ENCODE data around the gene EIF2S1. TPM values are rescaled to one million over a fixed set of nuclear protein-coding genes. Genes with fewer than 3 reads are reported as not detected.
A peak's percentile ranks its signal among the peaks of the same experiment; 100 is the strongest.

The EIF2S1 gene
- total RNA-seq, 4 donors from 2014 or later: 73.2 to 178 (median 114) TPM

DNA sequence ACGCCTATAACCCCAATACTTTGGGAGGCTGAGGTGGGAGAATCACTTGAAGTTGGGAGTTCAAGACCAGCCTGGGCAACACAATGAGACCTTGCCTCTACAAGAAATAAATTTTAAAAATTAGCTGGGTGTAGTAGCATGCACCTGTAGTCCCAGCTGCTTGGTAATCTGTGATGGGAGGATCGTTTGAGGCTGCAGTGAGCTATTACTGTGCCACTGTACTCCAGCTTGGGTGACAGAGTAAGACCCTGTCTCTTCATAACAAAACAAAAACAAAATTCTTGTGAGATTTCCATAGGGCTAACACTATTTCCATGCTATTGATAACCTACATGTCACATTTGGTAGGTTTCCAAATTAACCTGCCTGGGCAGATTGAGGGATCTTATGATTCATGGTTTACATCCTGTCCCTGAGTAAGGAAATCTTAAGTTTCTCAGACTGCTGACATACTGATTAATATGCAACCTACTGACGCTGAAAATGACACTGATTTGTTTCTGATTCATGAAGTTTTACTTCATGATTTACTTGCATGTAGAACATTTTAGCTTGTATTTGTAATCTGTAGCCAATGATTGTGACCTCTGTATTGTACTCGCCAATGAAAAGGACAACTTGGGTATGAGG, 16.4 kb upstream of the EIF2S1 start:
- TF ChIP-seq POLR2A (IDR thresholded peaks at IDR 0.05; ENCODE audit: low read depth): no peak
- TF ChIP-seq EP300 (IDR thresholded peaks at IDR 0.05): no peak
- TF ChIP-seq, protein P1, sequence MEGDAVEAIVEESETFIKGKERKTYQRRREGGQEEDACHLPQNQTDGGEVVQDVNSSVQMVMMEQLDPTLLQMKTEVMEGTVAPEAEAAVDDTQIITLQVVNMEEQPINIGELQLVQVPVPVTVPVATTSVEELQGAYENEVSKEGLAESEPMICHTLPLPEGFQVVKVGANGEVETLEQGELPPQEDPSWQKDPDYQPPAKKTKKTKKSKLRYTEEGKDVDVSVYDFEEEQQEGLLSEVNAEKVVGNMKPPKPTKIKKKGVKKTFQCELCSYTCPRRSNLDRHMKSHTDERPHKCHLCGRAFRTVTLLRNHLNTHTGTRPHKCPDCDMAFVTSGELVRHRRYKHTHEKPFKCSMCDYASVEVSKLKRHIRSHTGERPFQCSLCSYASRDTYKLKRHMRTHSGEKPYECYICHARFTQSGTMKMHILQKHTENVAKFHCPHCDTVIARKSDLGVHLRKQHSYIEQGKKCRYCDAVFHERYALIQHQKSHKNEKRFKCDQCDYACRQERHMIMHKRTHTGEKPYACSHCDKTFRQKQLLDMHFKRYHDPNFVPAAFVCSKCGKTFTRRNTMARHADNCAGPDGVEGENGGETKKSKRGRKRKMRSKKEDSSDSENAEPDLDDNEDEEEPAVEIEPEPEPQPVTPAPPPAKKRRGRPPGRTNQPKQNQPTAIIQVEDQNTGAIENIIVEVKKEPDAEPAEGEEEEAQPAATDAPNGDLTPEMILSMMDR (IDR thresholded peaks at IDR 0.05): no peak
- no peak for TF ChIP-seq POLR2AphosphoS5 (IDR thresholded peaks at IDR 0.05)
- Histone ChIP-seq H3K36me3 (peaks cover 56 to 97% (median 87%) of the 10 kb centered on the region in 4 donors), H3K4me3 (no peak overlapping the region), H3K27me3 (no peaks in the 10 kb centered on the region), H3K27ac (replicated peaks in 1 of 4) (no peak overlapping the region), H3K4me1 (no peaks in the 10 kb centered on the region), H3K9me3 (no peaks in the 10 kb centered on the region)
- 90% methylated on average over 4 of the region's 4 CpGs for WGBS
- intact Hi-C loops (cut with DNase I): no loop called here
- no peak for DNase-seq (ENCODE audit: extremely low spot score)

DNA sequence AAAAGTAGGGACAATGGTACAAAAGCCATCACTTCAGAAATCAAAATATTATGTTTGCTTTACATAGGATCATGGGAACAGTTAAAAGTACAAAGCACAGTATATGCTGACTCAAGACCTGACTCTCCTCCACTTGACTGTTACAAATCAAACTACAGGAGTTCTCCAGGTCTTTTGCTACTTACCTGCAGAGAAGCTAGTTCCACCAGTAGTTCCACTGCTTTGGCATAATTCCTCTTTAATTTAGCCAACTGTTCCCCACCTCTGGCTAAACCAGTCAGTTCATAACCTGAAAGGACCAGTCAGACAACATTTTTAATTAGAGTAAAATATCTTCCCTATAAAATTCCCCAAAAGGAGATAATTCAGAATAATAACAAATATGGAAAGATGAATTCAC, 14.5 kb upstream of the EIF2S1 start:
- Histone ChIP-seq H3K9me3 (no peaks in the 10 kb centered on the region), H3K27ac (replicated peaks in 1 of 4) (no peak overlapping the region), H3K4me1 (no peaks in the 10 kb centered on the region), H3K36me3 (peaks cover 58 to 97% (median 92%) of the 10 kb centered on the region in 4 donors), H3K27me3 (no peaks in the 10 kb centered on the region), H3K4me3 (no peak overlapping the region)
- no peak for DNase-seq (ENCODE audit: extremely low spot score)
- intact Hi-C loops (cut with DNase I): no loop called here
- no peak for TF ChIP-seq POLR2A (IDR thresholded peaks at IDR 0.05; ENCODE audit: low read depth)
- no peak for TF ChIP-seq EP300 (IDR thresholded peaks at IDR 0.05)
- no peak for TF ChIP-seq POLR2AphosphoS5 (IDR thresholded peaks at IDR 0.05)
- TF ChIP-seq, protein P1 (IDR thresholded peaks at IDR 0.05): no peak

DNA sequence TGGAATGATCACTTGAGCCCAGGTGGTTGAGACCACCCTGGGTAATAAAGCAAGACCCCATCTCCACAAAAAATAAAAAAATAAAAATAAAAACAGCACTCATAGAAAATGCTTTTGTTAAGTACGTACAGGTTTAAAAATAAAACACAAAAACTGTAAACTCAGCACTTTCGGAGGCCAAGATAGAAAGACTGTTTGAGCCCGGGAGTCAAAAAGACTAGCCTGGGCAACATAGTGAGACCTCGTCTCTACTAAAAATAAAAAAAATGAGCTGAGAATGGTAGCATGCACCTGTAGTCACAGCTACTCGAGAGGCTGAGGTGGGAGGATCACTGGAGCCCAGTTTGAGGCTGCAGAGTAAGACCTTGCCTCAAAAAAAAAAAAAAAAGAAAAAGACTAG, 8.1 kb upstream of the EIF2S1 start:
- intact Hi-C loops (cut with DNase I): no loop called here
- no peak for DNase-seq (ENCODE audit: extremely low spot score)
- H3K27ac ChIP-seq (replicated peaks in 1 of 4): no peak overlapping the region
- peaks cover 7 to 23% (median 13%) of the 10 kb centered on the region in 4 donors for H3K4me1 ChIP-seq
- no peak overlapping the region for H3K4me3 ChIP-seq
- TF ChIP-seq, protein P1 (IDR thresholded peaks at IDR 0.05): no peak
- TF ChIP-seq EP300 (IDR thresholded peaks at IDR 0.05) (no peak), POLR2AphosphoS5 (IDR thresholded peaks at IDR 0.05) (no peak), POLR2A (IDR thresholded peaks at IDR 0.05; ENCODE audit: low read depth) (no peak)
- no peaks in the 10 kb centered on the region for H3K27me3 ChIP-seq
- WGBS: 88% methylated on average over 5 of the region's 5 CpGs
- H3K9me3 ChIP-seq: no peaks in the 10 kb centered on the region
- H3K36me3 ChIP-seq: peaks cover 26 to 63% (median 43%) of the 10 kb centered on the region in 4 donors

DNA sequence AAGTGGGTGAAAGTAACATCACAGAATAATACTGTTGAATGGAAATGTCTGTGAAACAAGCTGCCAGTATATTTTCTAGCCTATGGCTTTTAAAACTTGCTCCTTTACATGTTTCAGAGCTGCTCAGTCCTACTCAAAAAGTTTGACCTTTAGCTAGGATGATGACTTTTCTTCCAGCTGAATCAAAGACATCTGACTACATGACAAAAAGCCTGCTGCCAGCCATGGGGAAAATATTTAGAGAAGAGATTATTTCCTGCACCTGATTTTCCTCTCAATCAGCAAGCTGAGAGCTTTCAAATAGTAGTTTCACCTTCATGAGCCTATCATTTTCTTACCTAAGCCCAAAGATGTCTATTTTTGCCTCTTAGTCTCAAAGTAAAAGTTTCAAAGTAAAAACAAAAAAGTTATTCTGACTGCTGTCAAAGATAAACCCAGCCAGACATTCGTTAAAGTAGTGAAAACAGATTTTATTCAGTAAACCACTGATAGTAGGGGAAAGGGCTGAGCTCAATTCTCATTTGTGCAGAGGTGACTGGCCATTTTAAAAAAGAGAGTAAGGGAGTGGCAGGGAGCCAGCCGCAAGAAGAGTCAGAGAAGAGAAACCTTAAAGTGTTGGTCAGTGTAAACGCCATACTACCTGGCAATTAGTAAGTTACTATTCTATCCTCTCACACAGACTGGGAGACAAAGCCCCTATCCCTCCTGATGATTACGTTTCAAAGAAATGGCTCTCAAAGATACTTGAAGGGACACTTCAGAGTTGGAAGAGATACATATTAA, 2.8 kb upstream of the EIF2S1 start:
- Histone ChIP-seq H3K9me3 (no peaks in the 10 kb centered on the region), H3K4me3 (peak overlapping the region in 2 of 4 donors; percentile 9 to 64), H3K4me1 (peaks cover 45 to 64% (median 52%) of the 10 kb centered on the region in 4 donors), H3K27ac (replicated peaks in 1 of 4) (no peak overlapping the region), H3K36me3 (peaks cover 0 to 11% (median 5%) of the 10 kb centered on the region in 4 donors), H3K27me3 (no peaks in the 10 kb centered on the region)
- 56% methylated on average over 4 of the region's 4 CpGs for WGBS
- DNase-seq (ENCODE audit: extremely low spot score): no peak
- TF ChIP-seq POLR2AphosphoS5 (IDR thresholded peaks at IDR 0.05): no peak
- no peak for TF ChIP-seq EP300 (IDR thresholded peaks at IDR 0.05)
- TF ChIP-seq POLR2A (IDR thresholded peaks at IDR 0.05; ENCODE audit: low read depth): no peak
- TF ChIP-seq, protein P1 (IDR thresholded peaks at IDR 0.05): no peak
- intact Hi-C loops (cut with DNase I): no loop called here

Data from esophagus muscularis mucosa (tissue), 4 donors.